Measurements from ENCODE around the gene PCYT1A.

The PCYT1A gene

GRCh38 chr3:196235452-196236122 lies 51.9 kb downstream of the PCYT1A start:
- DNase-seq: no peak

- DNase-seq: peak; percentile 21
Observed at GRCh38 chr3:196232882-196233251, 54.7 kb downstream of the PCYT1A start.

DNA sequence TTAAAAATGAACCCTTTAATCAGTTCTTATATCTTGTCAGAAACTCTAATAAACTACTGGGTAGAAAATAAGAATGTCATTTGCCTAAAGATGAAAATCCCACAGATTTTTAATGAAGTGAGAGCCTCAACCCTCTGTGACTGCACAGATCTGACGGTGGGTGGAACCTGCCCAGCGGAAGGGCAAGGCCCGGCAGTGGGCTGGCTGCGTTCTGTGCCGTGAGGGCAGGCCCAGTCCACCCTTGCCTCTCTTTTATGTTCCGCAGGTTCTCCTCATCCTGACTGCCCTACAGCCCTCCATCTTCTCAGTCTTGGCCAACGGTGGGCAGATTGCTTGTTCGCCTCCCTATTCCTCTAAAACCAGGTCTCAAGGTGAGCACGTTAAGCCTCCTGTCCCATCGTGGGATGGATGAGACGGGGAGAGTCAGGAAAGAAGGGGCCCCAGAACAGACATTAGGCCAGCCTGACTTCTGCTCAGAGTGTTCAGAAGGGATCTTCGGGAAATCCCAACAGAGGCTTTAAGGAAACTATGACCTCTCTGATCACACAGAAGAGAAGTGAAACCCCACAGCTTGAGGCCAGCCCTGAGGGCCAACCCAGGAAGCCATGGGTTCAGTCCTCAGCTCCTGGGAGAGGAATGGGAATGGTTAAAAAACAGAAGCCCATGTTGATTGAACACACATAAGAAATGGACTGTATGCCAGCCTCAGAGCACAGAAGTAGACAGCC lies 55.2 kb downstream of the PCYT1A start:
- peak; percentile 19 for DNase-seq

DNA sequence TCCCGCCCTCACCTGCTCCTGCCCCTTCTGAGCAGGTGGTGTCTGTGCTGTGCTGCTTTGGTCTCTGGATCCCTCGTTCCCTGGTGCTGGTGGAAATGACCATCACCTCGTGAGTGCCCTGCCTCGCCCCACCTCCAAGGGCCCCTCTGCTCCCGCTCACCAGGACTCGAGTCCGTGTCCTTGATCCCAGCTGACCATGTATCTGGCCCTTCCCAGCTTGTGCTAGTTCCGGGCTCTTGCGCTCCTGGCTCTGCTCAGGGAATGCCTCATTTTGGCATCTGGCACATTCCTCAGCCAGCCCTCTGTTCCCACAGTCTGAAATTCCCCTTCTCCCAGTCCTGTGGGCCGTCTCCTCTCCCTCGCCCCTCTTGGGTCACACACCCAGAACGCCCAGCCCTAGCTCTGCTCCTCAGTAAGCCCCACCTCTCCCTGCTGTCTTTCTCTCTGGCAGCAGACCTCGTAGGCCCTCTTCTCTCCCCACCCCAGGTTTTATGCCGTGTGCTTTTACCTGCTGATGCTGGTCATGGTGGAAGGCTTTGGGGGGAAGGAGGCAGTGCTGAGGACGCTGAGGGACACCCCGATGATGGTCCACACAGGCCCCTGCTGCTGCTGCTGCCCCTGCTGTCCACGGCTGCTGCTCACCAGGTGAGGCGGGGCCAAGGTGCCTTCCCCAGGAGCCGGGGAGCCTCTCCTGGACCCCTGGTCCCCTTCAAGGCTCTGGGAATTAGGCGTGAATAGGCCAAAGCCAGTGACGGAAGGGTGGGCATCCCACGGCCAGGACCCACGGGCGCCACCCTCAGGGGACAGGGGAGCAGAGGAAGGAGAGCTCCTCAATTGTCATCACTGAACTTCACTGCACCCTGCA lies 59.7 kb downstream of the PCYT1A start:
- DNase-seq: no peak

DNA sequence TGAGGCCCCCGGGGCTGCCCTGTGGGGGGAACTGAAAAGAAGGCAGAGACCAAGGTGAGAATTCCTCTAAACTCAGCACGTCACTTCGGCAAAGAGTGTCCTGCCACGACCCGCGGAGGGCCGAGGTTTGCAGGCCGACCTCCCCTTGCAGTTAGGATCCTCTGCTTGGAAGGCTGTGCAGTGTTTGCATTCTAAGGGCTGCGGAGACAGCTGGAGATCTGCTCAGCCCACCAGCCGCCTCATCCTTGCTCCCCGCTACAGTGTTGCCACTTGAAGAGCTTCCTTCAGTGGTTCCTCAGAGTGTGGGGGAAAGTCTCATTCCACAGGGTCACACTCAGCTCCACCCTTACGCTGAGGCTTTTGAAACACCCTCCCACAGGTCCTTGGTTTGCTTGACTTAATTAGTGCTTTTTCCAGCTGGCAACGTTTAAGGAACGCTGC lies 60.4 kb downstream of the PCYT1A start:
- DNase-seq: no peak

DNA sequence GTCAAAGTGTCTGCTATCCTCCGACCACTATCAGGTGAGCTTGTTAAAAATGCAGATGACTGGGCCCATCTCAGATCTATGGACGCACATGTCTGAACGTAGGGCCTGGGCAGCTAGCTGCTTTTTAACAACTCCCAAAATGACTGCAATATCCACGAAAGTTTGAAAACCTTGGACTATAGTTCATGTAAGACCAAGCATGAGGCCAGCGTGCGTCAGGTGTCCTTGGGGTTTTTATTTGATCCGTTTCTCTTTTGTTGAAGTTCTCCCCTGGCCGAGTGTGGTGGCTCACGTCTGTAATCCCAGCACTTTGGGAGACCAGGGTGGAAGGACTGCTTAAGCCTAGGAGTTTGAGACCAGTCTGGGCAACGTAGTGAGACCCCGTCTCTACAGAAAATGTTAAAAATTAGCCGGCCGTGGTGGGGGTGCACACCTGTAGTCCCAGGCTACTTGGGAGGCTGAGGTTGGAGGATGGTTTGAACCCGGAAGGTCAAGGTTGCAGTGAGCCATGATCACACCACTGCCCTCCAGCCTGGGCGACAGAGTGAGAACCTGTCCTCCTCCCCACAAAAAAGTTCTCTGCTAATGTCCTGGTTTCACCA lies 61.7 kb downstream of the PCYT1A start:
- DNase-seq: no peak

GRCh38 chr3:196225086-196225485 lies 62.4 kb downstream of the PCYT1A start:
- DNase-seq: no peak

DNA sequence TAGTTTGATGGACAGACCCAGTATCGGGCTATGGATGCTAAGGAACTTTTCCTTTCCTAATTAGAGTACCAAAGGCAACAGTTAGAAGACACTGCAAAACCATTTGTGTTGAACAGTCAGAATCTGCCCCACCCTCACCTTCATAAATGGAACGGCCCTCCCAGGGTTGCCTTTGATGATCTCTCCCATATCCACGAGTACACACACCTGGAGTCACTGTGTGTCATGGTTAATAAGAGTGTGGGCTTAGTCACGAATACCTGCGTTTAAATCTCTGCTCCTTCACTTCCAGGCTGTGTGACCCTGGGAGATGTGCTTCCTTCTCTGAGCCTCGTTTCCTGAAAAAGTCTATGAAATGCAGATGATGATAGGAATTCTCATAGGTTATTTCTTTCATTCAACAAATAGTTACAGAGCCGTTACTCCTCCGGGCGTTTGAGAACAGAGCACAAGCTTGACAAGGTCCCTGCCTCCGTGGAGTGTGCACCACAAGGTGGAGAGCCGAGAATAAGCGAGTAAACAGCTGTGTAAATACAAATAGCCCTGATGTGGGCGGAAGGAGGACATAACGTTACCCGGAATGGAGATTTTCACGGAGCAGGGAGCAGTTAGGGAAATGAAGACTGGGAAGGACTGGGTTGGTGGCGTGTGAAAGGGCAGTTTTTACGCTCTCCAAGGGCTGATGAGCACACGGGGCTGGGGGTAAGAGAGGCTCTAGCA lies 64.5 kb downstream of the PCYT1A start:
- DNase-seq: no peak

DNA sequence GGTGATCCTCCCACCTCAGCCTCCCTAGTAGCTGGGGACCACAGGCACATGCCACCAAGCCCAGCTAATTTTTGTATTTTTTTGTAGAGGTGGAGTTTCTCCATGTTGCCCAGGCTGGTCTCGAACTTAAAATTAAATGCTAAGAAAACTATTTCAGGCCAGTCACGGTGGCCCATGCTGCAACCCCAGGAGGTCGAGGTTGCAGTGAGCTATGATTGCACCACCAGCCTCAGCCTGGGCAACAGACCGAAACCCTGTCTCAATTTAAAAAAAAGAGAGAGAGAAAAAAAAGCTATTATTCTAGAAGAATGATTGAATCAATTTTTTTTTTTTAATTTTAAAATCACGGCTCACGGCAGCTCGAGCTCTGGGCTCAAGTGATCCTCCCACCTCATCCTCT lies 66.5 kb downstream of the PCYT1A start:
- DNase-seq: no peak

GRCh38 chr3:196220587-196220986 lies 66.9 kb downstream of the PCYT1A start:
- DNase-seq: no peak

GRCh38 chr3:196219970-196220311 lies 67.6 kb downstream of the PCYT1A start:
- DNase-seq: no peak

DNA sequence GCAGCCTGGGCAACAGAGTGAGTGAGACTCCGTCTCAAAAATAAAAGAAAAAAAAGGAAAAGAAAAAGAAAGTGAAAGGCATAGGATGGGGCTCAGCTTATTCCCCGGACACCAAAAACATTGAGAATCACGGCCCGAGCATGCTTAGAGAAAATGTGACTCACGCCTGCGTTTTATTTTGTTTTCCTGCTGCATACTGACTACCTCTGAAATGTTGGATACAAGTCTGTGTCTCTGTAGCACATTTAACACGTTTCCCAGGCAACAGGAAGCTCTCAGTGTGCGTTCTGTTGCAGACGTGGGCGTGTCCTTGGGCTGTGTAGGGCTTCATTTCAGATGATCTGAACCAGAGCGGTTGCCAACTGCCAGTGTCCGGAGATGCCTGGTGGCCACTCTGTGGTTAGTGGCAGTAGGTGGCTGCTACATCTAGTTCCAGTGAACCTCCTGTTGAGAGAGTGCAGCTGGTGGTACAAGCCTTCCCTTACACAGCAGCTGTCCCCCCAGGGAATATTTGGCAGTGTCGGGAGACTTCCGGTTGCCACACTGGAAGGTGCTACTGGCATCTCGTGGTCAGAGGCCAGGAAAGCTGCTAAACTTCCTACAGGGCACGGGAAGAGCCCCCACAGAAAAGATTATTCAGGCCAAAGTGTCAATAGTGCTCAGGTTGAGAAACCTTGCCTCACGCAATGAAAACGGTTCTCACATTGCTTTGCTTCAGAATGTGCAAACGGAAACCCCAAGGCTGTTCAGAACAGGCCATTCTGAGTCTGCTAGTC lies 68.1 kb downstream of the PCYT1A start:
- peak; percentile 70 for DNase-seq

- DNase-seq: no peak
Observed at GRCh38 chr3:196218155-196218712, 69.3 kb downstream of the PCYT1A start.

- DNase-seq: no peak
Observed at GRCh38 chr3:196217307-196218154, 70.0 kb downstream of the PCYT1A start.

DNA sequence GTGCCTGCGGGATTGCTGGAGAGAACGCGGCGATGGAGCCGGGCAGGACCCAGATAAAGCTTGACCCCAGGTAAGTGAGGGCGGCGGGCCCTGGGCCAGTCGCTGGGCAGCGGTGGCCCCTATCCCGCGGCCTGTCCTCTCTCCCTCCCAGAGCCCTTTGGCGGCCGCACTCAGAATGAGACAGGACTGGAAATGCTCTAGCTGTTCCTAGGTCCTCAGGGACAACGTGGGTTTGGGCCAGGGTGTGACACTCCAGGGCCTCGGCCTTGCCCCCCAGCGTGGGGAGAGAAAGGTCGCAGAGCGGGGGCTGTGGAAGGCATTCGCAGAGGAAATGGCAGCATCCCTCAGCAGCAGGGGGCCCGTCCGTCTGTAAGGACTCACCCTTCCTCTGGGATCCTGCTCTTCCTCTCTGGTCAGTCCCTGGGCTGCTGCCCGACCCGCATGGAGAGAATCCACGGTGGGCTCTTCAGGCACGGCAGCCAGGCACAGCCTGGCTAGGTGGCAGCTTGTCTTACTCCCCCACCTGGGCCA lies 70.8 kb downstream of the PCYT1A start:
- no peak for DNase-seq

GRCh38 chr3:196216089-196216564 lies 71.4 kb downstream of the PCYT1A start, which contains the start of gene SLC51A:
SLC51A (plus strand) TSS chr3:196216534; CDS start chr3:196216713, 179 bp downstream.
- DNase-seq: no peak

DNA sequence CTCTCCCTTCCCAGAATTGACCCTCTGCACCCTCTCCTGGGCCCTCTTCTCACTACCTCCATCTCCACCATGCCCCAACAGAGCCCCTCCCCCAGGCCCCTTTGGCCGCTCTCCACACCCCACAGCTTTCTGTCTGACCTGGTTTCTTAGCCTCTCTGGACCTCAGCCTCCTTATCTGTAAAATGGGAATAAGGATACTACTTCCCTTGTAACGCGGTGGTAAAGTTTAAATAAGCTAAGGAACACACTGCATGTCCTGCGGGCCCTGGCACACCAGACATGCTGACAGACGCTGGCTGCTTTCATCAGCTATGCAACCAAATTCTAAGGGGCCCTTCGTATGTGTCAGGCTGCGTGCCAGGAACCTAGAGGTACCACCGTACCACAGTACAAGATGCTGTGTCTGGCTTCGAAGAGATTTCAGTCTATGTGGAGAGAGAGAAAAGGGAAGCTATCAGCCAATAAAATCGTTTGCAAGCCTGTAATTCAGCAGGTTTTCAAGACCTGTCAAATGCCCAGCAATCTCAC lies 72.0 kb downstream of the PCYT1A start:
- DNase-seq: no peak

- DNase-seq: no peak
Observed at GRCh38 chr3:196214783-196215441, 72.6 kb downstream of the PCYT1A start.

Data from activated CD4-positive, alpha-beta T cell treated with anti-CD3 and anti-CD28 coated beads, Interleukin-2, Interleukin-6, amounts not matched to agents 100 ng/mL and 50 ng/mL, durations not matched to agents 16 hours and 8 hours (primary cell).